Lower leg skin (tissue), 4 donors: ENCODE results near the gene NAT8L. TPM values are rescaled to one million over a fixed set of nuclear protein-coding genes. Genes with fewer than 3 reads are reported as not detected.
"Not testable (repeated sequence)": the region's sequence is repeated elsewhere in the genome, so short reads cannot be mapped to it uniquely, and the experiment has no call there.

Experiments
- DNase-seq, 2 donors: peaks; one replicate each; pipeline ENCODE4 v3.0.0-alpha.2; 2019; ENCODE audit warnings: low spot score in 2 of 2
- H3K4me3 ChIP-seq: fragments of 200-600 bp; sonication (generic); 2 replicates; pipeline ENCODE4 v1.5.1; 2017; ENCODE audit warnings: mild to moderate bottlenecking, low read depth; ENCODE audit not compliant: poor library complexity, severe bottlenecking
- CTCF ChIP-seq, 3 donors: fragments of 450-650 bp; IDR thresholded peaks; one replicate each; pipeline ENCODE4 v1.5.1; 2016; ENCODE audit warnings: antibody characterized with exemption in 3 of 3, mild to moderate bottlenecking in 3 of 3, moderate library complexity in 2 of 3
- POLR2A ChIP-seq, 2 donors: fragments of 450-650 bp; IDR thresholded peaks; one replicate each; pipeline ENCODE4 v1.6.1; 2016 to 2017; ENCODE audit warnings: antibody characterized with exemption in 2 of 2, mild to moderate bottlenecking in 1 of 2, moderate library complexity in 1 of 2
- WGBS, 2 donors: methylation state at CpG; one replicate each; pipeline ENCODE4 v1.1.5; 2018; 5-methylcytosine and 5-hydroxymethylcytosine counted together
- intact Hi-C: fragments of 100-400 bp; cut with DNase I; formaldehyde crosslinking; loops from one replicate; pipeline ENCODE4 v1.15.0; 2023; ENCODE audit warnings: low total_unique reads
- total RNA-seq, 4 donors: library from RNA; depleted of rRNA; stranded (reverse); fragments of >200 nt; gene quantifications; one replicate each; pipeline ENCODE4 v1.1.0, GENCODE V29; 2016

The NAT8L gene
- total RNA-seq, 4 donors from 2014 or later = 0.39 to 1.4 (median 0.97) TPM

- no peak for DNase-seq
- H3K4me3 ChIP-seq = no peak overlapping the region
- intact Hi-C loops = no loop called here
- TF ChIP-seq CTCF (IDR thresholded peaks at IDR 0.05) (no peak), POLR2A (IDR thresholded peaks at IDR 0.05) (no peak)
Measured at GRCh38 chr4:2025817-2026216, 33.3 kb upstream of the NAT8L start.

- DNase-seq, H3K4me3 ChIP-seq, intact Hi-C loops: not testable (repeated sequence)
- 84 to 86% methylated on average over 4 of the region's 4 CpGs for WGBS, 2 donors
Measured at GRCh38 chr4:2027120-2027519, 32.0 kb upstream of the NAT8L start.

GRCh38 chr4:2031161-2031560, 28.0 kb upstream of the NAT8L start:
- DNase-seq, H3K4me3 ChIP-seq, intact Hi-C loops: not testable (repeated sequence)

- 76 to 83% methylated on average over 10 of the region's 10 CpGs for WGBS, 2 donors
- intact Hi-C loops = no loop called here
- DNase-seq = peak in 1 of 2 donors; percentile 50
- TF ChIP-seq POLR2A (IDR thresholded peaks at IDR 0.05) (no peak), CTCF (IDR thresholded peaks at IDR 0.05) (no peak)
- H3K4me3 ChIP-seq = no peak overlapping the region
Measured at GRCh38 chr4:2036327-2036726, 22.8 kb upstream of the NAT8L start.

GRCh38 chr4:2036866-2037265, 22.3 kb upstream of the NAT8L start:
- TF ChIP-seq CTCF (IDR thresholded peaks at IDR 0.05) (no peak), POLR2A (IDR thresholded peaks at IDR 0.05) (no peak)
- no peak overlapping the region for H3K4me3 ChIP-seq
- 68 to 80% methylated on average over 7 of the region's 7 CpGs for WGBS, 2 donors
- peak in 1 of 2 donors; percentile 60 for DNase-seq
- intact Hi-C loops = no loop called here

GRCh38 chr4:2040391-2041238, 18.5 kb upstream of the NAT8L start:
- 18% methylated on average over 26 of the region's 91 CpGs; no CpG with 5 or more reads in 1 of the 2 donors for WGBS, 2 donors

More at GRCh38 chr4:2040391-2041238, 18.5 kb upstream of the NAT8L start:
- TF ChIP-seq CTCF (IDR thresholded peaks at IDR 0.05) (no peak), POLR2A (IDR thresholded peaks at IDR 0.05) (no peak)
- H3K4me3 ChIP-seq = peak overlapping the region; percentile 31
- intact Hi-C loops = no loop called here
- DNase-seq = peak in 1 of 2 donors; percentile 82
